IMR-90 (cell line): ENCODE results near the gene ANKRD40CL. TPM values are rescaled to one million over a fixed set of nuclear protein-coding genes. Genes with fewer than 3 reads are reported as not detected.

Experiments used
- ATAC-seq: fragments of 200-7000 bp; cut with Tn5 transposase; 2 replicates; pipeline ENCODE4 v1.9.1; 2020; ENCODE audit warnings: low read depth, mild to moderate bottlenecking, moderate library complexity
- BruUV-seq: library from RNA; stranded (reverse); fragments of 400-500 nt; replicated peaks from 2 replicates; lab custom pipeline; 2021; lab: Mats Ljungman, UMichigan
- CTCF ChIA-PET: fragments of 300-600 bp; formaldehyde crosslinking; extraction: SDS; loops from one replicate; lab custom pipeline; 2021; ENCODE audit warnings: antibody characterized with exemption; lab: Yijun Ruan, JAX
- POLR2A ChIA-PET: fragments of 300-600 bp; sonication (Branson Sonifier 250); formaldehyde crosslinking; loops from one replicate; lab custom pipeline; 2022; ENCODE audit warnings: antibody characterized with exemption; ENCODE audit not compliant: unreplicated experiment; lab: Charles Lee
- DNase-seq: peaks from one replicate; pipeline ENCODE4 v3.0.0; 2013
- H2AFZ ChIP-seq: replicated peaks from 2 replicates; pipeline ENCODE3; 2013; ENCODE audit warnings: low read length, mild to moderate bottlenecking; ENCODE audit not compliant: poor library complexity
- H2AK5ac ChIP-seq: 2 replicates; pipeline ENCODE4 v1.6.1; 2013; ENCODE audit warnings: low read depth, low read length, inconsistent platforms
- H2AK9ac ChIP-seq: replicated peaks from 2 replicates; pipeline ENCODE3; 2013; ENCODE audit warnings: mild to moderate bottlenecking, low read depth, low read length, moderate library complexity; ENCODE audit not compliant: poor library complexity
- H2BK120ac ChIP-seq: 2 replicates; pipeline ENCODE4 v1.6.1; 2013; ENCODE audit warnings: low read depth, low read length, inconsistent platforms
- H2BK15ac ChIP-seq: 3 replicates; pipeline ENCODE4 v1.6.1; 2013; ENCODE audit warnings: low read depth, low read length, inconsistent platforms
- H2BK20ac ChIP-seq: 2 replicates; pipeline ENCODE4 v1.6.1; 2013; ENCODE audit warnings: low read depth, mild to moderate bottlenecking, inconsistent platforms, low read length, moderate library complexity
- H2BK5ac ChIP-seq: 2 replicates; pipeline ENCODE4 v1.6.1; 2013; ENCODE audit warnings: mild to moderate bottlenecking, low read depth, low read length, inconsistent platforms; ENCODE audit not compliant: poor library complexity, severe bottlenecking
- H3K14ac ChIP-seq: replicated peaks from 2 replicates; pipeline ENCODE4 v1.6.1; 2013; ENCODE audit warnings: low read depth, low read length, inconsistent platforms
- H3K18ac ChIP-seq: 2 replicates; pipeline ENCODE4 v1.6.1; 2013; ENCODE audit warnings: low read depth, low read length, control low read depth
- H3K23ac ChIP-seq: 2 replicates; pipeline ENCODE4 v1.6.1; 2013; ENCODE audit warnings: low read depth, low read length, inconsistent platforms
- H3K27ac ChIP-seq: 2 replicates; pipeline ENCODE4 v1.5.1; 2013; ENCODE audit warnings: mild to moderate bottlenecking, control low read depth, low read length; ENCODE audit not compliant: insufficient read depth
- H3K27me3 ChIP-seq: 2 replicates; pipeline ENCODE4 v1.6.1; 2013; ENCODE audit warnings: low read length; ENCODE audit not compliant: control insufficient read depth, insufficient read depth
- H3K36me3 ChIP-seq: 2 replicates; pipeline ENCODE4 v1.6.1; 2013; ENCODE audit warnings: low read length, mixed read lengths; ENCODE audit not compliant: control insufficient read depth, insufficient read depth
- H3K4ac ChIP-seq: 2 replicates; pipeline ENCODE4 v1.6.1; 2013; ENCODE audit warnings: low read depth, low read length, inconsistent platforms
- H3K4me1 ChIP-seq: 2 replicates; pipeline ENCODE4 v1.6.1; 2013; ENCODE audit warnings: low read length, mixed read lengths; ENCODE audit not compliant: control insufficient read depth, insufficient read depth
- H3K4me2 ChIP-seq: 2 replicates; pipeline ENCODE4 v1.6.1; 2013; ENCODE audit warnings: low read depth, mild to moderate bottlenecking, control low read depth, low read length, moderate library complexity
- H3K4me3 ChIP-seq: 2 replicates; pipeline ENCODE4 v1.5.1; 2013; ENCODE audit warnings: low read depth, mild to moderate bottlenecking, control low read depth, low read length, moderate library complexity; ENCODE audit not compliant: insufficient read depth
- H3K56ac ChIP-seq: 2 replicates; pipeline ENCODE4 v1.6.1; 2013; ENCODE audit warnings: low read length, inconsistent platforms; ENCODE audit not compliant: insufficient read depth; ENCODE audit errors: extremely low read depth
- H3K79me1 ChIP-seq, 2 experiments: 2 replicates each; pipeline ENCODE4 v1.6.1; 2013; ENCODE audit warnings: low read length in 2 of 2, inconsistent platforms in 1 of 2, low read depth in 1 of 2
- H3K9ac ChIP-seq: 2 replicates; pipeline ENCODE4 v1.6.1; 2013; ENCODE audit warnings: low read depth, low read length, control low read depth
- H3K9me1 ChIP-seq: 2 replicates; pipeline ENCODE4 v1.6.1; 2013; ENCODE audit warnings: low read length, inconsistent platforms; ENCODE audit not compliant: insufficient read depth
- H3K9me3 ChIP-seq: 2 replicates; pipeline ENCODE4 v1.6.1; 2013; ENCODE audit warnings: low read length; ENCODE audit not compliant: control insufficient read depth, insufficient read depth
- H4K20me1 ChIP-seq: 2 replicates; pipeline ENCODE4 v1.6.1; 2013; ENCODE audit warnings: low read length, inconsistent platforms; ENCODE audit not compliant: insufficient read depth
- H4K5ac ChIP-seq: 2 replicates; pipeline ENCODE4 v1.6.1; 2013; ENCODE audit warnings: mild to moderate bottlenecking, low read depth, low read length, control low read depth
- H4K8ac ChIP-seq, 2 experiments: 2 replicates each; pipeline ENCODE4 v1.6.1; 2013; ENCODE audit warnings: low read depth in 2 of 2, low read length in 2 of 2, control low read depth in 1 of 2, inconsistent platforms in 1 of 2
- H4K91ac ChIP-seq: 2 replicates; pipeline ENCODE4 v1.6.1; 2013; ENCODE audit warnings: low read depth, low read length, inconsistent platforms; ENCODE audit not compliant: insufficient read depth
- BHLHE40 ChIP-seq: fragments of 150-350 bp; IDR thresholded peaks from 2 replicates; pipeline ENCODE4 v1.6.1; 2016; ENCODE audit warnings: mild to moderate bottlenecking, low read depth, low read length
- CEBPB ChIP-seq: IDR thresholded peaks from 2 replicates; pipeline ENCODE4 v1.6.1; 2012; ENCODE audit warnings: low read depth, low read length, improper control_type of control experiment
- CHD1 ChIP-seq: IDR thresholded peaks from 2 replicates; pipeline ENCODE4 v1.6.1; 2012; ENCODE audit warnings: low read depth, low read length, improper control_type of control experiment
- FOS ChIP-seq: fragments of 150-350 bp; IDR thresholded peaks from 2 replicates; pipeline ENCODE4 v1.6.1; 2016; ENCODE audit warnings: low read depth, low read length
- MAFK ChIP-seq: IDR thresholded peaks from 2 replicates; pipeline ENCODE4 v1.6.1; 2012; ENCODE audit warnings: low read depth, low read length, improper control_type of control experiment
- MAZ ChIP-seq: IDR thresholded peaks from 2 replicates; pipeline ENCODE4 v1.6.1; 2012; ENCODE audit warnings: low read depth, mild to moderate bottlenecking, low read length, improper control_type of control experiment, moderate library complexity, borderline replicate concordance
- MXI1 ChIP-seq: IDR thresholded peaks from 2 replicates; pipeline ENCODE4 v1.6.1; 2012; ENCODE audit warnings: low read depth, mild to moderate bottlenecking, low read length, moderate library complexity, borderline replicate concordance
- RAD21 ChIP-seq: IDR thresholded peaks from 2 replicates; pipeline ENCODE4 v1.6.1; 2012; ENCODE audit warnings: low read length, improper control_type of control experiment
- RCOR1 ChIP-seq: IDR thresholded peaks from 2 replicates; pipeline ENCODE4 v1.6.1; 2012; ENCODE audit warnings: mild to moderate bottlenecking, low read length, improper control_type of control experiment; ENCODE audit not compliant: insufficient replicate concordance
- RFX5 ChIP-seq: IDR thresholded peaks from 2 replicates; pipeline ENCODE4 v1.8.0; 2012; ENCODE audit warnings: low read depth, mild to moderate bottlenecking, low read length, moderate library complexity
- SMC3 ChIP-seq: fragments of 150-350 bp; IDR thresholded peaks from 2 replicates; pipeline ENCODE4 v1.6.1; 2016; ENCODE audit warnings: low read depth, mild to moderate bottlenecking, antibody characterized with exemption, low read length, moderate library complexity
- WGBS, 2 experiments: methylation state at CpG; one replicate each; pipeline versions ENCODE4 v1.1.5 to v1.1.7; 2013; ENCODE audit warnings: missing lambda C conversion rate in 2 of 2; ENCODE audit not compliant: insufficient read length in 1 of 2; ENCODE audit errors: extremely low coverage in 2 of 2; 5-methylcytosine and 5-hydroxymethylcytosine counted together
- dilution Hi-C: fragments of 300-500 bp; cut with HindIII; formaldehyde crosslinking; loops from one replicate; pipeline ENCODE4 v1.14.3; 2018; ENCODE audit warnings: low sequenced_read_pairs; ENCODE audit not compliant: unreplicated experiment
- in situ Hi-C: fragments of 300-500 bp; cut with MboI; formaldehyde crosslinking; loops from 3 replicates; pipeline ENCODE4 v1.14.3; 2019; ENCODE audit warnings: low sequenced_read_pairs, inconsistent platforms, mixed read lengths
- intact Hi-C: fragments of 100-400 bp; cut with micrococcal nuclease; formaldehyde crosslinking; loops from 2 replicates; pipeline ENCODE4 v1.10.0; 2022
- polyA plus RNA-seq, 3 experiments: library from polyadenylated mRNA; depleted of rRNA; stranded (reverse); fragments of >200 nt; gene quantifications; 2 replicates each; pipeline ENCODE4 v1.2.3, GENCODE V29; 2012; ENCODE audit warnings: low replicate concordance in 1 of 3
- total RNA-seq: library from RNA; depleted of rRNA; stranded (reverse); fragments of >200 nt; gene quantifications from 2 replicates; pipeline ENCODE4 v1.2.3, GENCODE V29; 2012
- TF ChIP-seq, protein P1 (sequence below): fragments of 150-350 bp; IDR thresholded peaks from 2 replicates; pipeline ENCODE4 v1.6.1; 2016; ENCODE audit warnings: low read depth, mild to moderate bottlenecking, low read length, moderate library complexity, borderline replicate concordance
- TF ChIP-seq, protein P2 (sequence below): fragments of 150-350 bp; IDR thresholded peaks from 2 replicates; pipeline ENCODE4 v1.6.1; 2017; ENCODE audit warnings: mild to moderate bottlenecking, antibody characterized with exemption, low read length, low read depth

The ANKRD40CL gene
- total and polyA plus RNA-seq, 2 of the 4 experiments (the other 2 are of a cell fraction) = not detected

DNA sequence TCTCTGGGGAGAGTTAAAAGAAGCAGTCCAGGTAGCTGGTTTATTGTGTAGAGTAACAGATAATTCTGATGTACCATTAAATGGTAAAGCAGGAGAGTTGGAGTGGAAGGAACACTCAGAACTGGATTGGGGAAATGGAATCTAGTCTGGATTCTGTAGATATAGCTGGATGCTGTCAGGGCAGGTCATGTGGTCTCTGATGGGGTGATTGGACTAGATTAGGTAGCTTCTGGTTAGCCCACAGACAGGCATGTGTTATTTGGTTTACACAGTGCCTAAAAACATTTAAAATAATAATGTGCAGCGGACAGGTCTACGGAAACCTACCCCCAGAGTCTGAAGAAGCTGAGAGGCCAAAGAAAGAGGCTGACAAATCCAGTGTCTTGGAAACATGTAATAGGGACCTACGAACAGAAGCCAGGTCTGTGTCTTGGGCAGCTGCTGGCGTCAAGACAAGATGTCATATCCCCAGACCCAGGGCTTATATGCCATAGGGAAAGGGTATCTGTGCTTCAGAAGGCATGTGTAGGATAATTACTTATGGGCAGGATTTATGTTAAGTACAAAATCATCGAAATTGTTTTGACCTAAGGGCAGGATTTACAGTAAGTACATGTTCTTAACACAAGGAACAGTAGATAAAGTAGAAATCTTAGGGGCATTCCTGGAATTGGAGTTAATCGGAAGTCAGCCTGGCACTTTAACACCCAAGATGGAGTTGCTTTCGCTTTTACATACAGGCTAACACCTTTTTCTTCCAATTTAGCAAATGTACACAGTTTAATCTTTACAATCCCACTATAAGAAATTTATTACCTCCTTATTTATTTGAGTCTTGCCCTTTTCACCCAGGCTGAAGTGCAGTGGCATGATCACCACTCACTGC is 35.5 kb downstream of the ANKRD40CL start:
- H2BK5ac ChIP-seq = no peak overlapping the region
- no peaks in the 10 kb centered on the region for H3K27me3 ChIP-seq
- POLR2A ChIA-PET = no interaction called here
- H4K91ac ChIP-seq = no peak overlapping the region
- no peak overlapping the region for H3K4ac ChIP-seq
- no peak overlapping the region for H3K56ac ChIP-seq
- H2AK9ac ChIP-seq = no peak overlapping the region
- dilution Hi-C loops (no loop called here), intact Hi-C loops (no loop called here), in situ Hi-C loops (no loop called here)
- peaks cover 21% of the 10 kb centered on the region for H3K9me1 ChIP-seq
- H3K9me3 ChIP-seq = no peaks in the 10 kb centered on the region
- no peak overlapping the region for H3K4me3 ChIP-seq
- BruUV-seq = TSS peak; percentile 12
- DNase-seq = no peak
- H3K18ac ChIP-seq = no peak overlapping the region
- no peak overlapping the region for H4K8ac ChIP-seq
- CTCF ChIA-PET = no interaction called here
- no peak overlapping the region for H3K14ac ChIP-seq
- H3K36me3 ChIP-seq = no peaks in the 10 kb centered on the region
- ATAC-seq = no peak
- H3K4me1 ChIP-seq = peaks cover 10% of the 10 kb centered on the region
- no peak overlapping the region for H2BK120ac ChIP-seq
- no peak overlapping the region for H3K9ac ChIP-seq
- H4K5ac ChIP-seq = no peak overlapping the region
- no CpG with 5 or more reads among the region's 7 CpGs for WGBS, 2 experiments
- peaks cover 0 to 52% of the 10 kb centered on the region in 2 experiments; a peak in 3 of 4 replicates for H3K79me1 ChIP-seq
- peaks cover 93% of the 10 kb centered on the region for H4K20me1 ChIP-seq
- TF ChIP-seq MXI1 (no peak), SMC3 (no peak), MAFK (no peak), CHD1 (no peak), RCOR1 (no peak), CEBPB (no peak), RAD21 (no peak), MAZ (no peak), FOS (no peak), BHLHE40 (no peak), RFX5 (no peak)
- TF ChIP-seq, protein P1, sequence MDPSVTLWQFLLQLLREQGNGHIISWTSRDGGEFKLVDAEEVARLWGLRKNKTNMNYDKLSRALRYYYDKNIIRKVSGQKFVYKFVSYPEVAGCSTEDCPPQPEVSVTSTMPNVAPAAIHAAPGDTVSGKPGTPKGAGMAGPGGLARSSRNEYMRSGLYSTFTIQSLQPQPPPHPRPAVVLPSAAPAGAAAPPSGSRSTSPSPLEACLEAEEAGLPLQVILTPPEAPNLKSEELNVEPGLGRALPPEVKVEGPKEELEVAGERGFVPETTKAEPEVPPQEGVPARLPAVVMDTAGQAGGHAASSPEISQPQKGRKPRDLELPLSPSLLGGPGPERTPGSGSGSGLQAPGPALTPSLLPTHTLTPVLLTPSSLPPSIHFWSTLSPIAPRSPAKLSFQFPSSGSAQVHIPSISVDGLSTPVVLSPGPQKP = no peak
- TF ChIP-seq, protein P2, sequence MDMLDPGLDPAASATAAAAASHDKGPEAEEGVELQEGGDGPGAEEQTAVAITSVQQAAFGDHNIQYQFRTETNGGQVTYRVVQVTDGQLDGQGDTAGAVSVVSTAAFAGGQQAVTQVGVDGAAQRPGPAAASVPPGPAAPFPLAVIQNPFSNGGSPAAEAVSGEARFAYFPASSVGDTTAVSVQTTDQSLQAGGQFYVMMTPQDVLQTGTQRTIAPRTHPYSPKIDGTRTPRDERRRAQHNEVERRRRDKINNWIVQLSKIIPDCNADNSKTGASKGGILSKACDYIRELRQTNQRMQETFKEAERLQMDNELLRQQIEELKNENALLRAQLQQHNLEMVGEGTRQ = no peak
- H2AK5ac ChIP-seq = no peak overlapping the region
- no peak overlapping the region for H3K4me2 ChIP-seq
- H3K27ac ChIP-seq = no peak overlapping the region
- H2BK15ac ChIP-seq = no peak overlapping the region
- H2BK20ac ChIP-seq = no peak overlapping the region
- no peak overlapping the region for H2AFZ ChIP-seq
- H3K23ac ChIP-seq = peak overlapping the region; percentile 3
